ENCODE data around the gene ADCY5. TPM values are rescaled to one million over a fixed set of nuclear protein-coding genes. Genes with fewer than 3 reads are reported as not detected.

ADCY5 gene
- polyA plus RNA-seq, 4 donors: 0.67 to 6.9 (median 5.0) TPM

GRCh38 chr3:123387532-123387931, 61.4 kb downstream of the ADCY5 start:
- no peak for FAIRE-seq
- peaks cover 0 to 27% (median 3%) of the 10 kb centered on the region in 3 donors for H3K4me1 ChIP-seq (ENCODE audit: control insufficient read depth in 3 of 3, insufficient read depth in 2 of 3, low read depth in 1 of 3, low read length in 2 of 3)
- no peak overlapping the region for H3K4me3 ChIP-seq (ENCODE audit: low read depth in 1 of 3, low read length in 3 of 3)
- peaks cover 0 to 10% (median 0%) of the 10 kb centered on the region in 3 donors for H3K36me3 ChIP-seq (ENCODE audit: control insufficient read depth in 3 of 3, insufficient read depth in 2 of 3, low read depth in 1 of 3, low read length in 3 of 3)
- H3K27me3 ChIP-seq (ENCODE audit: control insufficient read depth in 3 of 3, insufficient read depth in 3 of 3, low read length in 3 of 3): no peaks in the 10 kb centered on the region
- no peak for DNase-seq
- WGBS, 3 donors: 71 to 83% (median 77%) methylated on average over 3 of the region's 3 CpGs
- peak overlapping the region in 1 of 3 donors; percentile 40 for H3K27ac ChIP-seq (ENCODE audit: low read depth in 1 of 3, low read length in 2 of 3)
- no peaks in the 10 kb centered on the region for H3K9me3 ChIP-seq (ENCODE audit: control insufficient read depth in 2 of 2, insufficient read depth in 1 of 2, low read depth in 1 of 2, low read length in 1 of 2)

GRCh38 chr3:123386477-123387040, 62.3 kb downstream of the ADCY5 start:
- FAIRE-seq (no peak), DNase-seq (no peak)
- 48 to 67% (median 66%) methylated on average over 11 of the region's 11 CpGs for WGBS, 3 donors
- no peaks in the 10 kb centered on the region for H3K9me3 ChIP-seq (ENCODE audit: control insufficient read depth in 2 of 2, insufficient read depth in 1 of 2, low read depth in 1 of 2, low read length in 1 of 2)
- H3K4me1 ChIP-seq (ENCODE audit: control insufficient read depth in 3 of 3, insufficient read depth in 2 of 3, low read depth in 1 of 3, low read length in 2 of 3): peaks cover 0 to 27% (median 3%) of the 10 kb centered on the region in 3 donors
- H3K27me3 ChIP-seq (ENCODE audit: control insufficient read depth in 3 of 3, insufficient read depth in 3 of 3, low read length in 3 of 3): no peaks in the 10 kb centered on the region
- H3K27ac ChIP-seq (ENCODE audit: low read depth in 1 of 3, low read length in 2 of 3): peak overlapping the region in 2 of 3 donors; percentile 37 to 74
- H3K4me3 ChIP-seq (ENCODE audit: low read depth in 1 of 3, low read length in 3 of 3): no peak overlapping the region
- peaks cover 0 to 10% (median 0%) of the 10 kb centered on the region in 3 donors for H3K36me3 ChIP-seq (ENCODE audit: control insufficient read depth in 3 of 3, insufficient read depth in 2 of 3, low read depth in 1 of 3, low read length in 3 of 3)

- DNase-seq (no peak), FAIRE-seq (no peak)
- Histone ChIP-seq H3K27me3 (ENCODE audit: control insufficient read depth in 3 of 3, insufficient read depth in 3 of 3, low read length in 3 of 3) (no peaks in the 10 kb centered on the region), H3K9me3 (ENCODE audit: control insufficient read depth in 2 of 2, insufficient read depth in 1 of 2, low read depth in 1 of 2, low read length in 1 of 2) (no peaks in the 10 kb centered on the region), H3K27ac (ENCODE audit: low read depth in 1 of 3, low read length in 2 of 3) (peak overlapping the region in 2 of 3 donors; percentile 37 to 74), H3K4me3 (ENCODE audit: low read depth in 1 of 3, low read length in 3 of 3) (no peak overlapping the region), H3K36me3 (ENCODE audit: control insufficient read depth in 3 of 3, insufficient read depth in 2 of 3, low read depth in 1 of 3, low read length in 3 of 3) (peaks cover 0 to 10% (median 0%) of the 10 kb centered on the region in 3 donors), H3K4me1 (ENCODE audit: control insufficient read depth in 3 of 3, insufficient read depth in 2 of 3, low read depth in 1 of 3, low read length in 2 of 3) (peaks cover 0 to 27% (median 3%) of the 10 kb centered on the region in 3 donors)
- 53 to 61% (median 60%) methylated on average over 8 of the region's 8 CpGs for WGBS, 3 donors
Measured at GRCh38 chr3:123385981-123386380, 62.9 kb downstream of the ADCY5 start.

- Histone ChIP-seq H3K27ac (ENCODE audit: low read depth in 1 of 3, low read length in 2 of 3) (peak overlapping the region in 2 of 3 donors; percentile 37 to 74), H3K4me3 (ENCODE audit: low read depth in 1 of 3, low read length in 3 of 3) (no peak overlapping the region), H3K4me1 (ENCODE audit: control insufficient read depth in 3 of 3, insufficient read depth in 2 of 3, low read depth in 1 of 3, low read length in 2 of 3) (peaks cover 0 to 27% (median 3%) of the 10 kb centered on the region in 3 donors), H3K36me3 (ENCODE audit: control insufficient read depth in 3 of 3, insufficient read depth in 2 of 3, low read depth in 1 of 3, low read length in 3 of 3) (peaks cover 0 to 10% (median 0%) of the 10 kb centered on the region in 3 donors), H3K9me3 (ENCODE audit: control insufficient read depth in 2 of 2, insufficient read depth in 1 of 2, low read depth in 1 of 2, low read length in 1 of 2) (no peaks in the 10 kb centered on the region), H3K27me3 (ENCODE audit: control insufficient read depth in 3 of 3, insufficient read depth in 3 of 3, low read length in 3 of 3) (no peaks in the 10 kb centered on the region)
- DNase-seq: no peak
- FAIRE-seq: no peak
- WGBS, 3 donors: 83 to 84% (median 83%) methylated on average over 4 of the region's 4 CpGs
Measured at GRCh38 chr3:123385499-123385898, 63.4 kb downstream of the ADCY5 start.

GRCh38 chr3:123385001-123385401, 63.9 kb downstream of the ADCY5 start:
- DNase-seq: peak in 1 of 2 donors; percentile 41
- peaks cover 0 to 9% (median 0%) of the 10 kb centered on the region in 3 donors for H3K36me3 ChIP-seq (ENCODE audit: control insufficient read depth in 3 of 3, insufficient read depth in 2 of 3, low read depth in 1 of 3, low read length in 3 of 3)
- FAIRE-seq: no peak

GRCh38 chr3:123384256-123384655, 64.6 kb downstream of the ADCY5 start:
- Histone ChIP-seq H3K9me3 (ENCODE audit: control insufficient read depth in 2 of 2, insufficient read depth in 1 of 2, low read depth in 1 of 2, low read length in 1 of 2) (no peaks in the 10 kb centered on the region), H3K4me3 (ENCODE audit: low read depth in 1 of 3, low read length in 3 of 3) (no peak overlapping the region), H3K4me1 (ENCODE audit: control insufficient read depth in 3 of 3, insufficient read depth in 2 of 3, low read depth in 1 of 3, low read length in 2 of 3) (peaks cover 0 to 27% (median 3%) of the 10 kb centered on the region in 3 donors), H3K27me3 (ENCODE audit: control insufficient read depth in 3 of 3, insufficient read depth in 3 of 3, low read length in 3 of 3) (no peaks in the 10 kb centered on the region), H3K36me3 (ENCODE audit: control insufficient read depth in 3 of 3, insufficient read depth in 2 of 3, low read depth in 1 of 3, low read length in 3 of 3) (peaks cover 0 to 6% (median 0%) of the 10 kb centered on the region in 3 donors), H3K27ac (ENCODE audit: low read depth in 1 of 3, low read length in 2 of 3) (peak overlapping the region in 2 of 3 donors; percentile 17 to 60)
- FAIRE-seq (no peak), DNase-seq (no peak)
- 89 to 92% (median 91%) methylated on average over 8 of the region's 8 CpGs for WGBS, 3 donors

More at GRCh38 chr3:123385001-123385401, 63.9 kb downstream of the ADCY5 start:
- Histone ChIP-seq H3K27ac (ENCODE audit: low read depth in 1 of 3, low read length in 2 of 3) (peak overlapping the region in 2 of 3 donors; percentile 17 to 60), H3K4me3 (ENCODE audit: low read depth in 1 of 3, low read length in 3 of 3) (no peak overlapping the region), H3K27me3 (ENCODE audit: control insufficient read depth in 3 of 3, insufficient read depth in 3 of 3, low read length in 3 of 3) (no peaks in the 10 kb centered on the region), H3K9me3 (ENCODE audit: control insufficient read depth in 2 of 2, insufficient read depth in 1 of 2, low read depth in 1 of 2, low read length in 1 of 2) (no peaks in the 10 kb centered on the region), H3K4me1 (ENCODE audit: control insufficient read depth in 3 of 3, insufficient read depth in 2 of 3, low read depth in 1 of 3, low read length in 2 of 3) (peaks cover 0 to 27% (median 3%) of the 10 kb centered on the region in 3 donors)
- WGBS, 3 donors: 52 to 57% (median 54%) methylated on average over 9 of the region's 9 CpGs

- FAIRE-seq (no peak), DNase-seq (no peak)
- 74 to 86% (median 76%) methylated on average over 26 of the region's 26 CpGs for WGBS, 3 donors
- H3K36me3 ChIP-seq (ENCODE audit: control insufficient read depth in 3 of 3, insufficient read depth in 2 of 3, low read depth in 1 of 3, low read length in 3 of 3): peaks cover 0 to 8% (median 0%) of the 10 kb centered on the region in 3 donors
- H3K27ac ChIP-seq (ENCODE audit: low read depth in 1 of 3, low read length in 2 of 3): peak overlapping the region in 1 of 3 donors; percentile 60
- no peaks in the 10 kb centered on the region for H3K27me3 ChIP-seq (ENCODE audit: control insufficient read depth in 3 of 3, insufficient read depth in 3 of 3, low read length in 3 of 3)
- no peaks in the 10 kb centered on the region for H3K9me3 ChIP-seq (ENCODE audit: control insufficient read depth in 2 of 2, insufficient read depth in 1 of 2, low read depth in 1 of 2, low read length in 1 of 2)
- H3K4me3 ChIP-seq (ENCODE audit: low read depth in 1 of 3, low read length in 3 of 3): no peak overlapping the region
- H3K4me1 ChIP-seq (ENCODE audit: control insufficient read depth in 3 of 3, insufficient read depth in 2 of 3, low read depth in 1 of 3, low read length in 2 of 3): peaks cover 0 to 23% (median 3%) of the 10 kb centered on the region in 3 donors
Measured at GRCh38 chr3:123383091-123384053, 65.5 kb downstream of the ADCY5 start.

GRCh38 chr3:123380261-123380660, 68.6 kb downstream of the ADCY5 start:
- 83 to 87% (median 83%) methylated on average over 3 of the region's 3 CpGs for WGBS, 3 donors
- Histone ChIP-seq H3K36me3 (ENCODE audit: control insufficient read depth in 3 of 3, insufficient read depth in 2 of 3, low read depth in 1 of 3, low read length in 3 of 3) (peaks cover 0 to 5% (median 0%) of the 10 kb centered on the region in 3 donors), H3K4me1 (ENCODE audit: control insufficient read depth in 3 of 3, insufficient read depth in 2 of 3, low read depth in 1 of 3, low read length in 2 of 3) (peaks cover 0 to 15% (median 0%) of the 10 kb centered on the region in 3 donors), H3K9me3 (ENCODE audit: control insufficient read depth in 2 of 2, insufficient read depth in 1 of 2, low read depth in 1 of 2, low read length in 1 of 2) (no peaks in the 10 kb centered on the region), H3K27me3 (ENCODE audit: control insufficient read depth in 3 of 3, insufficient read depth in 3 of 3, low read length in 3 of 3) (no peaks in the 10 kb centered on the region), H3K4me3 (ENCODE audit: low read depth in 1 of 3, low read length in 3 of 3) (no peak overlapping the region), H3K27ac (ENCODE audit: low read depth in 1 of 3, low read length in 2 of 3) (no peak overlapping the region)
- FAIRE-seq: no peak
- no peak for DNase-seq

All from small intestine (tissue), 7 donors.